Activated CD4-positive, CD25-positive, alpha-beta regulatory T cell treated with anti-CD3 and anti-CD28 coated beads, Interleukin-2, amount 50 U/mL, for 16 hours (primary cell): ENCODE data around the gene LRRC1.

ENCODE experiments used
- DNase-seq: peaks from one replicate; pipeline ENCODE4 v3.0.0-alpha.2; 2020; ENCODE audit warnings: low read depth, low spot score

LRRC1 gene

GRCh38 chr6:53960311-53960710 lies 165.5 kb downstream of the LRRC1 start:
- DNase-seq, result no peak

GRCh38 chr6:53961679-53962370 lies 167.0 kb downstream of the LRRC1 start:
- DNase-seq, result no peak

GRCh38 chr6:53962646-53963045 lies 167.8 kb downstream of the LRRC1 start:
- DNase-seq, result no peak

DNA sequence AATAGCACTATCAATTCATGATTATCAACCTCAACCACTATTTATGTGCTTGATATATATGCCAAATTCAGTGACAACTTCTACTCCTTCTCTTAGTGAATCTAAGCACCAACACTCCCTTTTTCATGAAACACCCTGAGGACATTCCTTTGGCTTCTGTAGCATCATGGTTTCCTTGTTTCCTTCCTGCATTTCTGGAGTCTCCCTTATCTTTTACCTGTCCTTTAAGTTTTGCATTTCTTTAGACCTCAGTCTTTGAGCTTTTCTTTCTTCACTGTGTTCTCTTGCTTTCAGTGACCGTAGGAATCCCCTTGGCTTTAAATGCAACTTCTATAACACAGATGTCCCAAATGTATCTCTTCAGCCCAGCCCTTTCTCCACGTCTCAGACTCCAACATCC lies 172.6 kb downstream of the LRRC1 start:
- DNase-seq, result no peak
